CD14-positive monocyte (primary cell): ENCODE results near the gene PCNP. TPM values are rescaled to one million over a fixed set of nuclear protein-coding genes. Genes with fewer than 3 reads are reported as not detected.

Experiments
- DNase-seq, 3 donors: peaks; one replicate each; pipeline ENCODE4 v3.0.0-alpha.2; 2011 to 2022
- H2AFZ ChIP-seq: 2 replicates; pipeline ENCODE4 v1.6.0; 2012; ENCODE audit warnings: mild to moderate bottlenecking, low read depth, low read length, inconsistent platforms; ENCODE audit not compliant: insufficient read depth, poor library complexity, severe bottlenecking
- H3K27ac ChIP-seq, 2 donors: 1 replicate in 1 of 2; 2 replicates in 1 of 2; pipeline ENCODE4 v1.5.1; 2012 to 2013; ENCODE audit warnings: low read length in 2 of 2, control low read depth in 1 of 2, inconsistent platforms in 1 of 2, low read depth in 1 of 2, mild to moderate bottlenecking in 1 of 2
- H3K27me3 ChIP-seq, 2 donors: one replicate each; pipeline versions ENCODE4 v1.6.0 to v1.6.1; 2011 to 2013; ENCODE audit warnings: low read length in 2 of 2; ENCODE audit not compliant: control insufficient read depth in 2 of 2, insufficient read depth in 2 of 2
- H3K36me3 ChIP-seq, 2 donors: replicated peaks in 1 of 2; 1 replicate in 1 of 2; 2 replicates in 1 of 2; pipeline versions ENCODE4 v1.5.1 to v1.6.1; 2012 to 2013; ENCODE audit warnings: low read length in 2 of 2, control low read depth in 1 of 2, inconsistent platforms in 1 of 2, mild to moderate bottlenecking in 1 of 2; ENCODE audit not compliant: insufficient read depth in 2 of 2, control insufficient read depth in 1 of 2
- H3K4me1 ChIP-seq, 2 donors: 1 replicate in 1 of 2; 2 replicates in 1 of 2; pipeline versions ENCODE4 v1.5.1 to v1.6.1; 2012 to 2013; ENCODE audit warnings: low read length in 2 of 2, control low read depth in 1 of 2, inconsistent platforms in 1 of 2, mild to moderate bottlenecking in 1 of 2, moderate library complexity in 1 of 2; ENCODE audit not compliant: insufficient read depth in 2 of 2, control insufficient read depth in 1 of 2
- H3K4me2 ChIP-seq: replicated peaks from 2 replicates; pipeline ENCODE3; 2012; ENCODE audit warnings: low read length, moderate library complexity, mild to moderate bottlenecking; ENCODE audit not compliant: poor library complexity, severe bottlenecking; ENCODE audit errors: extremely low read depth
- H3K4me3 ChIP-seq, 3 experiments: fragments of 200-600 bp in 1 of 3; sonication (generic) in 1 of 3; replicated peaks in 1 of 3; 1 replicate in 2 of 3; 2 replicates in 1 of 3; pipeline ENCODE4 v1.5.1; 2011 to 2013; ENCODE audit warnings: low read length in 3 of 3, mild to moderate bottlenecking in 3 of 3, control low read depth in 2 of 3, low read depth in 2 of 3, inconsistent platforms in 1 of 3, moderate library complexity in 1 of 3
- H3K79me2 ChIP-seq: 2 replicates; pipeline ENCODE4 v1.6.0; 2012; ENCODE audit warnings: mild to moderate bottlenecking, control low read depth, inconsistent platforms, low read length, moderate library complexity; ENCODE audit not compliant: insufficient read depth
- H3K9ac ChIP-seq: 2 replicates; pipeline ENCODE4 v1.6.0; 2017; ENCODE audit warnings: low read length, mild to moderate bottlenecking; ENCODE audit not compliant: insufficient read depth, poor library complexity, severe bottlenecking
- H3K9me3 ChIP-seq, 2 donors: replicated peaks in 1 of 2; 1 replicate in 1 of 2; 2 replicates in 1 of 2; pipeline versions ENCODE4 v1.5.1 to v1.6.1; 2012 to 2013; ENCODE audit warnings: low read length in 2 of 2, control low read depth in 1 of 2; ENCODE audit not compliant: control insufficient read depth in 1 of 2, insufficient read depth in 1 of 2
- H4K20me1 ChIP-seq: 2 replicates; pipeline ENCODE4 v1.6.0; 2012; ENCODE audit warnings: mild to moderate bottlenecking, low read length, control low read depth, moderate library complexity; ENCODE audit not compliant: insufficient read depth
- H3K27ac Mint-ChIP-seq, 7 donors: one replicate each; pipeline ENCODE4 v1.8.0; 2020; ENCODE audit warnings: mild to moderate bottlenecking in 7 of 7, mixed read lengths in 7 of 7, moderate library complexity in 6 of 7, inconsistent platforms in 2 of 7
- H3K27me3 Mint-ChIP-seq, 3 donors: one replicate each; pipeline ENCODE4 v1.8.0; 2021 to 2022; ENCODE audit warnings: low read depth in 3 of 3, mild to moderate bottlenecking in 3 of 3, mixed read lengths in 3 of 3, moderate library complexity in 3 of 3, inconsistent platforms in 1 of 3
- H3K36me3 Mint-ChIP-seq, 2 donors: one replicate each; pipeline ENCODE4 v1.8.0; 2020; ENCODE audit warnings: mixed read lengths in 2 of 2, inconsistent platforms in 1 of 2, mild to moderate bottlenecking in 1 of 2
- H3K4me1 Mint-ChIP-seq: one replicate; pipeline ENCODE4 v1.8.0; 2020; ENCODE audit warnings: mild to moderate bottlenecking, mixed read lengths
- H3K4me3 Mint-ChIP-seq, 2 donors: one replicate each; pipeline ENCODE4 v1.8.0; 2020; ENCODE audit warnings: mild to moderate bottlenecking in 2 of 2, mixed read lengths in 2 of 2, moderate library complexity in 1 of 2
- H3K9me3 Mint-ChIP-seq, 7 donors: one replicate each; pipeline ENCODE4 v1.8.0; 2020 to 2022; ENCODE audit warnings: mixed read lengths in 7 of 7, mild to moderate bottlenecking in 6 of 7, moderate library complexity in 6 of 7, inconsistent platforms in 2 of 7
- CTCF ChIP-seq: fragments of 200-600 bp; IDR thresholded peaks from one replicate; pipeline ENCODE4 v1.8.0; 2022; ENCODE audit warnings: antibody characterized with exemption, mild to moderate bottlenecking
- WGBS: methylation state at CpG from one replicate; pipeline ENCODE4 v1.1.5; 2013; ENCODE audit warnings: missing lambda C conversion rate; ENCODE audit not compliant: insufficient coverage; 5-methylcytosine and 5-hydroxymethylcytosine counted together
- intact Hi-C, 2 donors: fragments of 100-400 bp; cut with micrococcal nuclease; formaldehyde crosslinking; loops; one replicate each; pipeline versions ENCODE4 v1.15.0 to v1.15.1; 2023
- polyA plus RNA-seq, 3 donors: library from polyadenylated mRNA; depleted of rRNA in 1 of 3; unstranded in 2 of 3; stranded (reverse) in 1 of 3; fragments of 300-500 nt in 2 of 3; fragments of >200 nt in 1 of 3; fragmentation: Illumina TruSeq in 2 of 3; gene quantifications; 1 replicate in 2 of 3; 2 replicates in 1 of 3; pipeline ENCODE4 v1.2.3, GENCODE V29; 2012 to 2021

Gene PCNP
- polyA plus RNA-seq, 3 donors, result 32.0 to 68.2 (median 57.4) TPM

DNA sequence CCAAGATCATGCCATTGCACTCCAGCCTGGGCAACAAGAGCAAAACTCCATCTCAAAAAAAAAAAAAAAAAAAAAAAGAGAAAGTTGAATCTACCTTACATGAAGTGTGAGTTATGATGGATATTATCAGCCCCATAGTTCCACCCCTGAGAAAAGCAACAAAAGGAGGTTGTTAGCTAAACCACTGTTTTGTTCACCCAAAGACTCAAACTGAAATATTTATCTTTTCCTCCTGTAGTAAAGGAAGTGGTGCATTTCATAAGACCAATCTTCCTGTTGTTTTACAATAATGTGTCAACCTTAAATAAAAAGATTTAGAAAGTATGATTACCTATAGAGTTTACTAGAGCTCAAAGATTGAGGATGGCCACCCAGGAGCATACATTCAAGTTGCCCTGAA is 31.0 kb upstream of the PCNP start:
- H3K27ac Mint-ChIP-seq, result no peak overlapping the region
- H3K9me3 Mint-ChIP-seq, result peaks cover 0 to 17% (median 1%) of the 10 kb centered on the region in 7 donors
- H3K79me2 ChIP-seq, result no peaks in the 10 kb centered on the region
- DNase-seq, result no peak
- H3K27ac ChIP-seq, result no peak overlapping the region
- no peaks in the 10 kb centered on the region for H4K20me1 ChIP-seq
- peak overlapping the region; percentile 52 for H2AFZ ChIP-seq
- no peak for TF ChIP-seq CTCF
- peaks cover 16% of the 10 kb centered on the region for H3K4me1 Mint-ChIP-seq
- no peak overlapping the region for H3K9ac ChIP-seq
- no peaks in the 10 kb centered on the region for H3K9me3 ChIP-seq
- H3K4me2 ChIP-seq, result no peak overlapping the region
- peaks cover 0 to 1% (median 0%) of the 10 kb centered on the region in 3 donors for H3K27me3 Mint-ChIP-seq
- H3K4me1 ChIP-seq, result no peaks in the 10 kb centered on the region
- no peak overlapping the region for H3K4me3 ChIP-seq
- intact Hi-C loops, result no loop called here
- no peaks in the 10 kb centered on the region for H3K36me3 ChIP-seq
- no peaks in the 10 kb centered on the region for H3K36me3 Mint-ChIP-seq
- no peaks in the 10 kb centered on the region for H3K27me3 ChIP-seq
- no peak overlapping the region for H3K4me3 Mint-ChIP-seq

DNA sequence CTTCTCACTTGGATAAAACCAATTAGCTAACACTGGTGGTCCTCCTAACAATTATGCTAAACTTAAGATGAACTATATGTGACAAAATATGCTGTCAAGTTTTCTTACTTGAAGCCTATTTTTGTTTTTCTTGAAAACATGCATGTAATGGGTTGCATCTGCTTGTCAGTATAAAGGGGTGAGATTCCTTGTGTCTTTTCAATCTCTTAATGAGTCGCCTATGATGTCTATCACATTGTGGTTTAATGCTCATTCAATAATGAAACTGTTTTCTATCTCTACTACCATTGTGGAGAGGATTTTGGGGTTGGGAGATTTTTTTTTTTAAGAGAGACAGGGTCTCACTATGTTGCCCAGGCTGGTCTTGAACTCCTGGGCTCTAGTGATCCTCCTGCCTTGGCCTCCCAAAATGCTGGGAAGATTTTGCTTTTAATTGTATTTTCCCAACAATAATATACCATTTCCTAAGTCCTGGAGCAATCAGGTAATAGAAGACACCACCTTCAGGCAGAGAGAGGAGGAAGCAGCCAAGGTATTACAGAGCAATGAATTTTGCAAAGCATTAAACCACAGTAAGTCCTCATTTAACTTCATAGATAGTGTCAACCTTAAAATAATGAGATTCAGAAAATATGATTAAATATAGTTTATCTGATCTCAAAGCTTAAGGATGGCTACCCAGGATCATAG is 29.7 kb upstream of the PCNP start:
- no peaks in the 10 kb centered on the region for H3K36me3 Mint-ChIP-seq
- no peak overlapping the region for H3K27ac Mint-ChIP-seq
- intact Hi-C loops, result no loop called here
- H3K4me3 Mint-ChIP-seq, result no peak overlapping the region
- no peak overlapping the region for H2AFZ ChIP-seq
- no peak overlapping the region for H3K9ac ChIP-seq
- H3K4me1 Mint-ChIP-seq, result peaks cover 16% of the 10 kb centered on the region
- WGBS, result no CpG with 5 or more reads among the region's 1 CpG
- peaks cover 0 to 1% (median 0%) of the 10 kb centered on the region in 3 donors for H3K27me3 Mint-ChIP-seq
- no peaks in the 10 kb centered on the region for H4K20me1 ChIP-seq
- H3K27ac ChIP-seq, result no peak overlapping the region
- H3K9me3 Mint-ChIP-seq, result peaks cover 0 to 17% (median 1%) of the 10 kb centered on the region in 7 donors
- H3K79me2 ChIP-seq, result no peaks in the 10 kb centered on the region
- H3K9me3 ChIP-seq, result no peaks in the 10 kb centered on the region
- no peaks in the 10 kb centered on the region for H3K4me1 ChIP-seq
- H3K36me3 ChIP-seq, result no peaks in the 10 kb centered on the region
- H3K4me3 ChIP-seq, result no peak overlapping the region
- H3K4me2 ChIP-seq, result no peak overlapping the region
- DNase-seq, result no peak
- TF ChIP-seq CTCF, result no peak
- no peaks in the 10 kb centered on the region for H3K27me3 ChIP-seq
